Ramos (cell line): ENCODE measurements around the gene HMCN2.

Source experiments
- in situ Hi-C: fragments of 300-500 bp; cut with MboI; formaldehyde crosslinking; loops from one replicate; pipeline ENCODE4 v1.14.3; 2022; ENCODE audit warnings: low sequenced_read_pairs; ENCODE audit not compliant: unreplicated experiment

Gene HMCN2

DNA sequence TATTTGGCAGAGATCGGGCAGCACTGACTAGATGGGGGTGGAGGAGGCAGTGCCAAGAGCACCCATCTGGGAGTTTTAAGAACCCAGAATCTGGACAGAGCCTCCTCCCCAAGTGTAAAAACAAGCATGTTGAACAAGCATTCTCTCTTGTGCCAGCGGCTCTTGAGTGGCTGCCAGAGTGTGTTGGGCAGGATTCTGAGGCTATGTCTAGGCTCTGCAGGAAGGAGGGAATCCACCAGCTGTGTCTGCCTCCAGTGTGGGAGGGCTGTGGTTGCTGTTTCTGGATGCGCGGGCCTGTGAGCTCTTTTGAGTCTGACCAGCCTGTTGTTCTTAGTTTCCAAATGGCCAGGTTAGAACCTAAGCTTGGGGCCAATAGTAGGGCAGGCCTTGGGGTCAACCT is 39.8 kb downstream of the HMCN2 start:
- in situ Hi-C loops = no loop called here

DNA sequence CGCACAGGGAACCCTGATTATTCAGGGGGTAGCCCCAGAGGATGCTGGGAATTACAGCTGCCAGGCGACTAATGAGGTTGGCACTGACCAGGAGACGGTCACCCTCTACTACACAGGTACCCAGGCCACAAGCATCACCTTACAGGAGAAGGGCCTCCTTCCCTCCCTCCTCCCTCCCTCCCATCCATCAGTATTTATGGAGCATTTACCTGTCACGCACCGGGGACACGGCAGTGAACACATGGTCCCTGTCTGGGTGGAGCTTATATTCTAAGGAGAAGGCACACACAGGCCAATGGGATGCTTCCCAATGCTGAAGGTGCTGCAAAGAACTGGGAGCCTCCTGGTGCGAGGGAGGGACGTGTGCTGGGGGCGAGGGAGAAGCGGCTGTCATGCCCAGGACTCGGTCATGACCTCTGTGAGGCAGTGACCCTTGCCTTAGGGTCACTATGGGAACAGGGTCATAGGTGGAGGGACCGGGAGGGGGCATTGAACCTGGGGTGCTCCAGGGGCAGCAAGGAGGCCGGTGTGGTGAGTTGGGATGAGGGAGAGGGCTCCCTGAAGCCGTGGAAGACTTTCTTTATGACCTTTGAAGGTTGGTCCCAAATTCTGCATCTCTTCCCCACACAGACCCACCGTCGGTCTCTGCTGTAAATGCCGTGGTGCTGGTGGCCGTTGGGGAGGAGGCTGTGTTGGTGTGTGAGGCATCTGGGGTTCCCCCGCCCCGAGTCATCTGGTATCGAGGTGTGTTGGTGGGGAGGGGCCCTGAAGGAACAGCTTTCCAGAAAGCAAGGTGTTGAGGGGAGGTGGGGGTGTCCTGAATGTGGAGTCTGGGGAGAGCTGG is 41.5 kb downstream of the HMCN2 start:
- in situ Hi-C loops = no loop called here

DNA sequence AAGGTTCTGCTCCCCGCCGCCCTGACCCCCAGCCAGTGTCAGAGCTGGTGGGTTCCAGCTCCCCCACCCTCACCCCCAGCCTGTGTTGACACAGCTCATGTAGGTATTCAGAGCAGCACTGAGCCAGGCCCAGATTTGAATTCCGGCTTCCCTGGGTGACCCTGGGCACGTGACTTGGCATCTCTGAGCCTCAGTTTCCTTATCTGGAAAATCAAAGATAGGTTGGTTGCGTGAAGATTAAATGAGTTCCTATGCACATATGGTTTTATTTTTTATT is 42.0 kb downstream of the HMCN2 start:
- in situ Hi-C loops = no loop called here

DNA sequence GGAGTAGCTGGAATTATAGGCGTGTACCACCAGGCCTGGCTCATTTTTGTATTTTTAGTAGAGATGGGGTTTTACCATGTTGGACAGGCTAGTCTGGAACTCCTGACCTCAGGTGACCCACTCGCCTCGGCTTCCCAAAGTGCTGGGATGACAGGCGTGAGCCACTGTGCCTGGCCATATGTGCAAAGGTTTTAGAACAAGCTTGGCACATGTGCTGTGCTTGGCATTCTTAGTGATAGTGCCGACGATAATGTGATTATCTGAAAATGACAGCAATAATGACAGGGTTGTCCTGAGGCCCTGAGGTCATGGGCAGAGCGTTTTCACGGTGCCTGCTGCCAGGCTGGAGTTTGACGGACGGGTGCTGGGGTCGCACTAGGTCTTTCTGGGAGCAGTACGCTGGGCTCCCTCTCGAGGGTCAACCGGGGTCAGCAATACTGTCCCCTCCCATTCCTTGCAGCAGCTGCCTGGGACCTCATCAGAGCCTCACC is 42.6 kb downstream of the HMCN2 start:
- in situ Hi-C loops = no loop called here

DNA sequence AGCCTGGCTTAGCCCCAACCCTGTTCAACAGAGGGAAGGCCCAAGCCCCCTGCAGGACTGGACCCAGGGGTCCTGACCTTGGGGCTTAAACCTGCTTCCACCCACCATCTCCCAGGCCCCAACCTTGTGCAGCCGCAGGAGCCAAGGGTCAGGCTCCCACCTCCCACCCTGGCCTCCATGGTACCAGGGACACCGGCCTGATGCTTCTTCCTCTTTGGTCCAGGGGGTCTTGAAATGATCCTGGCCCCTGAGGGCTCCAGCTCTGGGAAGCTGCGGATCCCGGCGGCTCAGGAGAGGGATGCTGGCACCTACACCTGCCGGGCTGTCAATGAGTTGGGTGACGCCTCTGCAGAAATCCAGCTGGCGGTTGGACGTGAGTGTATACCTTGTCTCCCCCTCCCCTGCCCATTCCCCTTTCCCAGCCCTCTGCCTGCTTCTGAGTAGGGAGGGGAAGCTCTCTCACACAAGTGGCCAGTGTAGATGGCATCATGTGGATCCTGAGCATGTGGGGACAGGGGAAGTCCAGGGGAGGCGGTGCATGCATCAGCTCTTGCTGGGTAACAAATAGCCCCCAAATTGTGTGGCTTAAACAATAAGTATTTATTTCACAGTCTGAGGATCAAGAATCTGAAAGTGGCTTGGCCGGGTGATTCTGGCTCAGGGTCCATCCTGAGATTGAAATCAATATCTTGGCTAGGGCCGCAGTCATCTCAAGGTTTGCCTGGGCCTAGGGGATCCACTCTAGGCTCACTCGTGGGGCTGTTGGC is 44.3 kb downstream of the HMCN2 start:
- in situ Hi-C loops = no loop called here

DNA sequence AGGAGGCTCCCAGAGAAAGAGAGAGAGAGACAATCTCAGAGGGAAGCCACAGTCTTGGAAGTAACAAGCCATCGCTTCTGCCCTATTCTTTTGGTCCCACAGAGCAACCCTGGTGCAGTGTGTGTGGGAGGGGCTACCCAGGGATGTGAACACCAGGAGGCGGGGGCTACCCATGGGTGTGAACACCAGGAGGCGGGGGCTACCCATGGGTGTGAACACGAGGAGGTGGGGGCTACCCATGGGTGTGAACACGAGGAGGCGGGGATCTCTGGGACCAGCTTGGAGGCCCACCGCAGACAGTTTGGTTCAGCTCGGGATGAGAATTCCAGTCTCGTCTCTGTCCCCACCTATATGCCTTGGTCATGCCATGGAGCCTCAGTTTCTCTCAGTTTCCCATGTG is 44.9 kb downstream of the HMCN2 start:
- in situ Hi-C loops = no loop called here

DNA sequence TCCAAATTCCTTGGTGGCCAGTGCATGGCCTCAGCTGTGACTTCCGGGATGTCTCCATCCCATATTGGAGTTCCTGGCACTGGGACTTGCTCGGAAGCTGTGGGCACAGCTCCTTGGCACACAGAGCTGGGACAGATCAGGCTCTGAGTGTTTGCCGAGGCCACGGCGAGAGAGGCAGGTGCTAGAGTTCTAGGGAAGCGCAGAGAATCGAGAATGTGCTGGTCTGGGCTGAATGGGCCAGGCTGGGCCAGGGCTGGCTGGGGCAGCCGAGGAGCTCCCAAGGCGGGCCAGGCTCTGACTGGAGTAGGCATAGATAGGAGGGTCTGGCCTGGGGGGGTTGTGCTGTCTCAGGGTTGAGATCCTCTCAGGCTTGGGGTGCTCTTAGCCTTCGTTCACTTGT is 45.4 kb downstream of the HMCN2 start:
- in situ Hi-C loops = no loop called here

DNA sequence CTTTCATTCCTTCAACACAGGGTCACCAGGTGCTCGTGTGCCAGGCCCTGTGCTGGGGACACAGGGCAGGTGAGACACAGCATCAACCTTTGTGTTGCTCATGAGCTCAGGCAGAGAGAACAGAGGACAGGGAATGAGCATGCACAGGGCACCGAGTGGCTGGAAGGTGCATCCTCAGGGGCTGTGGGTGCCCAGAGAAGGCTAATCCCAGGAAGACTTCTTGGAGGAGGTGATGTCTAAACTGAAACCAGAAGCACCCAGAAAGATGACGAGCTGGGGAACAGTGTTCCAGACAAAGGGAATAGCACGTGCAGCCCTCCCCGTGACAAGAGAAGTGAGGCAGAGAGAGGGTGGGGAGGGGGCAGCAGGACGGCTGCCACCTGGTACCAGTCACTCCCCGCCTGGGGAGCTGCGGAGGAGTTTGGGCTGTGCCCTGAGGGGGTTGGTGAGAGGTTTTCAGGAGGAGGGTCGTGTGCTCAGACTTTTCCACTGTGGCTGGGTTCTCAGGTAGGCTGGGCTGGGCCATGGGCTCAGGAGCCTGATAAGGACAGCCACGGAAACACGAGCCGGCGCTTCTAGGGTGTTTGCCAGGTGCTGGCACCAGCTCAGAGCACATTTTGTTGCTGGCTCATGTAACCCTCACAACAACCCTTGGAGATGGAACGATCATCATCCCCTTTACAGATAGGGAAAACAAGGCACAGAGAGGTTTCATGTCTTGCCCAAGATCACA is 46.0 kb downstream of the HMCN2 start:
- in situ Hi-C loops = no loop called here

DNA sequence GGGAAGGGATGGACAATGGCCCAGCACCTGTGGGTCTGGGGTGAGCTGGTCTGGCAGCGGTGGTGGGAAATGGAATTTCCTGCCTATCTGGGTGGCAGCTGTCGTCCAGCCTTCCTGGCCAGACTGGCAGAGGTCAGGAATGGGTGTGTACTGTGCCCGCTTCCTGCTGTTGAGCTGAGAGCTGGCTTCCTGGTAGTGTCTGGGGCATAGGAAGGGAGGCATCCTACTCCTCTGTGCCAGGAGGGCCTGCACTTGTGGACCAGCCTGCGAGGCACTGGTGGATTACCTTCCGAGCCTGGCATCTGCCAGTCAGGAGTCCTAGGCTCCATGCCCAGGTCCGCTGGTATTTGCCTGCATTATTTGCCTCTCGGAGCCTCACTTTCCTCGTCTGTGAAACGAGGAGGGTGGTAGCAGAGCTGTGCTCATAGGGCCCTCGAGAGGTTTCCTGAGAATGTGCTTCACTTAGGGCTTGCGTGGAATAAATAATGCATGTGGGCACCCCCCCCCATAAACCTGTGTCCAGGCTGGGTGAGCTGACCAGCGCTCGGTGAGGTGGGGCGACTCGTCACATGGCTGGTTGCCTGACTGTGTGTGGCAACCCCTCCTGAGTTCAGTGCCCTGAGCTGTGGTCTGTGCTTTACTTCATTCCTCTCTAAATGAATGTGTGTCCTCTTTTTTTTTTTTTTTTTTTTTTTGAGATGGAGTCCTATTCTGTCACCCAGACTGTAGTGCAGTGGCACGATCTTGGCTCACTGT is 47.7 kb downstream of the HMCN2 start:
- in situ Hi-C loops = no loop called here

DNA sequence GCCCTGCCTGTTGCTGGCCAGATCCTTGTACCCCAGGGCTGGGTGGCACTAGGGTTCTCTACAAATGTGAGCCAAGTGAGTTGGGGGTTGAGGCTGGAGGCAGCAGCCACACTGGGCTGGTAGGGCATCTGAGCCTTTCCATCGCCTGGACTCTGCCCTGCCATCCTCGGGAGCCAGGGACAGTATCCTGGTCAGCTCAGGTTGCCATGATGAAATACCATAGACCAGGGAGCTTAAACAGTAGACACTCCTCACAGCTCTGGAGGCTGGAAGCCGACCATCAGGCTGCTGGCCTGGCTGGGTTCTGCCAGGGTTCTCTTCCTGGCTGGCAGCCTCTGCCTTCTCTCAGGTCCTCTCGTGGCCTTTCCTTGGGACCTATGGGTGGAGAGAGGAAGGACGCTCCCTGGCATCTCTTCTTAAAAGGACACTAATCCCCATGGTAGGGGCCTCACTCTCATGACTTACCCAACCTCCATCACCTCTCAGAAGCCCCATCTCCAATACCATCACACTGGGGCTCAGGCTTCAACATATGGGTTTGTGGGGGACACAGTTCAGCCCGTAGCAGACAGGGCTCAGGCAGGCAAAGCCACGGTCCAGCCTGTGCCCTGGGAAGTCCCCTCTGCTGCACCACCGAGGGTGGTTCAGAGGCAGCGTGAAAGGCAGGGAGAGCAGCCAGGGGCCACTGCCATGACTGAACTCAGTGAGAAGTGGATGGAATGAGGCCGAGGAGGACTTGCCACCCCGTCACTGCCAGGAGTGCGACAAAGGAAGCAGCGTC is 50.1 kb downstream of the HMCN2 start:
- in situ Hi-C loops = no loop called here

DNA sequence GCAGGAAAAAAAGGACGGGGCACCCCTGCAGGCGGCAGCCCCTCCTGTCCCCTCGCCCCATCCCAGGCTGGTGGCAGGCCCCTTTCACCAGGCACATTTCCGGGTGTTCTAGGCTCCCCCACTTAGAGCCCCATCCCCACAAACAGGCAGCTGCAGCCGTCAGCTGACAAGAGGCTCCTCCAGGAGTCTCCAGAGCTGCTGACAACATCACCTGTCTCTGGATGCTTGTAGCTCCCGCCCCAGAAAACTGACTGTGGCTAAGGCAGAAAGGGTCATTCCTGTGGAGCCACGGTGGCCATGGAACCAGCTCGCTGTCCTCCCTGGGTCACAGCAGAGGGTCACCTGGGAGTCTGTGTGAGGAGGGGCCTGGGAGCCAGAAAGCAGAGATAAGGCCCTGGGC is 50.9 kb downstream of the HMCN2 start:
- in situ Hi-C loops = no loop called here

DNA sequence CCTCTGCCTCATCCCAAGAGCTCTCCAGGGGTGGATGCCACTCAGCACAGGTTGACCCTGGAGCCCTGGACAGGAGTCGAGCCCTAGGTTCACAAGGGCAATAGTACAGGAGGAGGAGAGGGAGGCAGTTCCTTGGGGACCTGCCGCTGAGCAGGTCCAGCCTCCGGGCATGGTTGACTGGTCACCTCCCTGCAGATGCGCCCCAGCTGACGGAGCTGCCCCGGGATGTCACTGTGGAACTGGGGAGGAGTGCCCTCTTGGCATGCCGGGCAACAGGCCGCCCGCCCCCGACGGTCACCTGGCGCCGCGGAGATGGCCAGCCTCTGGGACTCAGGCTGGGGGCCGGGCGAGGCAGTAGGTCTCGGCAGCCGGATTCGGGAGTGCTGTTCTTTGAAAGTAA is 53.7 kb downstream of the HMCN2 start:
- in situ Hi-C loops = no loop called here

DNA sequence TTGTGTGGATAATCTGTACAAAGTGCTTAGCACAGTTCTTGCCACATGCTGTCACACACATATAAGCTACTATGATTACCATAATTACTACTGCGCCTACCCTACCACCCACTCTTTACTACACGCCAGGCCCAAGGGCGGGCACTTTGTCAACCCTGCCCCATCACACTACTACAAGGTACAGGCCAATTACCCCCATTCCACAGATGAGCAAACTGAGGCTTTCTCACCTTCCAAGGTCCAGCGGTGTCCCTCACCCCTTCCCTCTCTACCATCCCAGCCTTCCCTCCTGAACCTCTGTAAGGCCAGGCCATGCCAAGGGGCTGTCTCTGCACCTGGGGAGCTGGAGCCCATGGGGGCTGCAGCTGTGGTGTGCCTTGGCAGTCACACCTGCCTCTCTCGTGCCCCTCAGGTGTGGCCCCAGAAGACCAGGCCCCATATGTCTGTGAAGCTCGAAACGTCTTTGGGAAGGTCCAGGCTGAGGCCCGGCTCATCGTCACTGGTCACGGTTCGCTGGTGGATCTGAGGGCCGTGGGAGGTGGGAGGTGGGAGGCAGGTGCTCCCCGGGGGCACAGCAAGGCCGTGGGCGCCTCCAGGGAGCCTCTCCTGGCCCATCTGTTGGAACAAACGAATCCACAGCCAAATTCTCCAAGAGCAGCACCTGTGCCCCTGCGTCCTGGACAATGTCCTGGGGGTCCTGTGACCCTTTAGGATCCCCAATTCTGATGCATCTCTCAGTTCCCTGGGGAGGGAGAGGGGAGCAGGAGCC is 54.6 kb downstream of the HMCN2 start:
- in situ Hi-C loops = no loop called here

DNA sequence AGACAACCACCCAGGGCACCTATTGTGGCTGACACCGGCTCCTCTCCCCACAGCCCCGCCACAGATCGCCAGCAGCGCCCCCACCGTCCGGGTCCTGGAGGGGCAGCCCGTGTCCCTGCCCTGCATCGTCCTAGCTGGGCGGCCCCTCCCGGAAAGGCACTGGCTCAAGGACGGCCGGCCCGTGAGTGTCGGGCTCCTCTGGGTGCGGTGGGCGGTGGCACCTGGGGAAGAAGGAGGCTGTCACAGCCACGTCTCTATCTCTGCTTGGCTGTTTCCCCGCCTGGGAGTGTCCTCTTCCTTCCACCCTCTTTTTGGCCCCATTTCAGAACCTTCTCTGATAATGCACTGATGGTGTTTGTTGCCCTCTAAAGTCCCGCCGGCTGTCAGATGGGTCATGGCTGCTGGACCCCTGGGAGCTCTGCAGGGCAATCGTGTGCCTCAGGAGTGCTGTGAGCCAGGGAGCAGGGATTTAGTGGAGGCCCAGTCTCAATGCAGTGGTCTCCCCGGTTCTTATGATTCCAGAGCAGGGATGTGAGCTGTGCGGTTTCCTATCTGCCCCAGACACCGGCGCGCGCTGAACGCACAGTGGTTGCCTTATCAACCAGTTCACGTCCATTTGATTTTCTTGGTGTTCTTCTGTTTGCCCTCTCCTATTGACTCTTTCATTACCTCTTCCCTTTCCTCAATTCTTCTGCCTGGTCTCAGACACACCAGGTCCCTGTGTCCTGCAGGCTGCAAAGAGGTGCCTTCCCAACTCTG is 55.3 kb downstream of the HMCN2 start:
- in situ Hi-C loops = no loop called here

DNA sequence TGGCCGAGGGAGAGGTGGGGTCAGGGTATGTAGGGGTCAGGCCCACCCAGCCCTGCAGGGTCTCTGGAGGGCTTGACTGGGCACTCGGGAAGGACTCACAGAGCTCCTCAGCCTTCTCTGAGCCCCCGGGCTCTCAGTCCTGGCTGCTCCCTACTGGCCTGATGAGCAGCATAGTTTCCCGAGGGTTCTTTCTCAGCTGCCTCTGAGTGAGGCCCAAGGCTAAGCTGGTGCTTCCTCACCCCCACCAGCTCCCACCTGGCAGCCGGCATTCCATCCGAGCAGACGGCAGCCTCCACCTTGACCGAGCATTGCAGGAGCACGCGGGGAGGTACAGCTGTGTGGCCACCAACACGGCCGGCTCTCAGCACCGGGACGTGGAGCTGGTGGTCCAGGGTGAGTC is 56.0 kb downstream of the HMCN2 start:
- in situ Hi-C loops = no loop called here

DNA sequence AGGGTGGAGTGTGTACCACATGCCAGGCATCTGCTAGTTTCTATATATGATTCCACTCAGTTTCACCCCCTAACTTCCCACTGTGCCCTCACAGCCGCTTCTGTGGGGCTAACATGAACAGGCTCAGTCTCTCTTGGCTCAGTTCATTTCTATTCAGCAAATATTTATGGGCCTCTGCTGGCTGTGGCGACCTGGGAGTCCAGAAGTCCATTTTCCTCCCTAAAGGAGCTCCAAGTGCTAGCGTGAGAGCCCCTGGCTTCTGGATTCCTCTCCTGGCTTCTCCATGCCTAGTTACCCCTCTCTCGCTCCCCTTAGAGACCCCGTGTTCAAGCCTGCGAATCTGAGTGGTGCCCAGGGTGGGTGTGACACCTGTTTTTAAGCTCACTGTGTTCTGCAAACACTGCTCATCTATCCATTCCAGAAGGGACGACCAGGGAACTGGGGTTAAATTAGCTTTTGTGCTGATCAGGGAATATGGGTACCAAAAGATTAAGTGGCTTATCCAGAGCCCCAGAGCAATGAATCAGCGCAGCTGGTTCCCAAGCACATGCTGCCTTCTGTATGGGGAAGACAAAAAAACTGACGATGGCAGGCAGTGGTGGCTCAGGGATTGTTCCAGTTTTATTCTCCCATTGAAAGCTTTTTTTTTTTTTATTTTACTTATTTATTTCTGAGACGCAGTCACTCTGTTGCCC is 57.6 kb downstream of the HMCN2 start:
- in situ Hi-C loops = no loop called here

DNA sequence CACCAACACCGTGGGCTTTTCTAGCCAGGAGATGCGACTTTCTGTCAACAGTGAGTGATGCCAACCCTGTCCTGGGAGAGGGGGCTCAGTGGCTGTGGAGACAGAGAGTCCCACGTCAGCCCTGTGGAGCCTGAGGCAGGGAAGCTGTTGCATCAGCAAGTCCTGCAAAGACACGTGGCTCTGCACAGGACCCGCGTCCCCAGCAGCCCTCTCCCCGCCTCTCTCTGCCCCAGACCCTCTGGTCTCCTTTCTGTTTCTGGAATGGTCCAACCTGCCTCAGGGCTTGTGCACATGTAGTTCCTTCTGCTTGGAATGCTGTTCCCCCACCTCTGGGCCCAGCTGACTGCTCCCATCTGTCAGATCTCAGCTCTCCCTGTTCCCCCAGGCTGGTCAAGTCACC is 60.4 kb downstream of the HMCN2 start:
- in situ Hi-C loops = no loop called here
